ENCODE measurements around the gene HOXB2.
"Not testable (repeated sequence)": the region's sequence is repeated elsewhere in the genome, so short reads cannot be mapped to it uniquely, and the experiment has no call there.

The HOXB2 gene

DNA sequence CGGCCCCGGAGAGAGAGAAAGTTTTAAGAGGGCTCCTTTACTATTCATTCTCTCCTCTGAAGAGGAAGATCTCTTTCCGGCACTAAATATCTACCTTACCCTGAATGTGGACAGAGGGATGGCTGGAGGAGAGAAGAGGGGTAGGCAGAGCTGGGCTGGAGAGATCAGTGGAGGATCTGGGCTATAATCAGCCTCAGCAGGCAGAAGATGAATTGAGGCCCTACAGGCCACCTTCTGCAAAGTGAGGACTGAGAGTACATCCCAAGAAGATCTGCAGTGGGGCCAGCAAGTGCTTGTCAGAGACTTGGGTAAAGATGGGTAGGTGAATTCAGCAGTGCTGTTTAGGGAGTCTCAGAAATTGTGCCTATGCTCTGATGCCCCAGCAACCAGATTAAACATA is 7.6 kb downstream of the HOXB2 start:
- no peaks in the 10 kb centered on the region for H3K9me3 ChIP-seq (ENCODE audit: control insufficient read depth, insufficient read depth, low read depth, low read length)
- POLR2A ChIA-PET: no interaction called here
- H3K27ac ChIP-seq (ENCODE audit: extremely low read depth, low read depth, low read length): no peak overlapping the region
- H3K36me3 ChIP-seq (ENCODE audit: control insufficient read depth in 2 of 2, insufficient read depth in 1 of 2, low read length in 2 of 2): peaks cover 2 to 5% of the 10 kb centered on the region in 2 experiments; a peak in 2 of 3 replicates
- CTCF ChIA-PET: interaction anchor here (0.6 kb wide), 1 partner anchor 14 kb away, joined by 3 read pairs; no protein-coding TSS in a partner anchor
- no peak overlapping the region for H3K4me3 ChIP-seq (ENCODE audit: low read depth, low read length)
- TF ChIP-seq ZSCAN30 (tag by site-specific recombination; IDR thresholded peaks at IDR 0.05) (no peak), ATF2 (tag by site-specific recombination; IDR thresholded peaks at IDR 0.05; ENCODE audit: low read depth) (no peak), PRDM1 (tag by site-specific recombination; IDR thresholded peaks at IDR 0.05) (no peak), ZBTB49 (tag by site-specific recombination; IDR thresholded peaks at IDR 0.05; ENCODE audit: low read depth) (no peak), ZIC2 (tag by site-specific recombination; IDR thresholded peaks at IDR 0.05) (no peak)
- TF ChIP-seq, protein P1, sequence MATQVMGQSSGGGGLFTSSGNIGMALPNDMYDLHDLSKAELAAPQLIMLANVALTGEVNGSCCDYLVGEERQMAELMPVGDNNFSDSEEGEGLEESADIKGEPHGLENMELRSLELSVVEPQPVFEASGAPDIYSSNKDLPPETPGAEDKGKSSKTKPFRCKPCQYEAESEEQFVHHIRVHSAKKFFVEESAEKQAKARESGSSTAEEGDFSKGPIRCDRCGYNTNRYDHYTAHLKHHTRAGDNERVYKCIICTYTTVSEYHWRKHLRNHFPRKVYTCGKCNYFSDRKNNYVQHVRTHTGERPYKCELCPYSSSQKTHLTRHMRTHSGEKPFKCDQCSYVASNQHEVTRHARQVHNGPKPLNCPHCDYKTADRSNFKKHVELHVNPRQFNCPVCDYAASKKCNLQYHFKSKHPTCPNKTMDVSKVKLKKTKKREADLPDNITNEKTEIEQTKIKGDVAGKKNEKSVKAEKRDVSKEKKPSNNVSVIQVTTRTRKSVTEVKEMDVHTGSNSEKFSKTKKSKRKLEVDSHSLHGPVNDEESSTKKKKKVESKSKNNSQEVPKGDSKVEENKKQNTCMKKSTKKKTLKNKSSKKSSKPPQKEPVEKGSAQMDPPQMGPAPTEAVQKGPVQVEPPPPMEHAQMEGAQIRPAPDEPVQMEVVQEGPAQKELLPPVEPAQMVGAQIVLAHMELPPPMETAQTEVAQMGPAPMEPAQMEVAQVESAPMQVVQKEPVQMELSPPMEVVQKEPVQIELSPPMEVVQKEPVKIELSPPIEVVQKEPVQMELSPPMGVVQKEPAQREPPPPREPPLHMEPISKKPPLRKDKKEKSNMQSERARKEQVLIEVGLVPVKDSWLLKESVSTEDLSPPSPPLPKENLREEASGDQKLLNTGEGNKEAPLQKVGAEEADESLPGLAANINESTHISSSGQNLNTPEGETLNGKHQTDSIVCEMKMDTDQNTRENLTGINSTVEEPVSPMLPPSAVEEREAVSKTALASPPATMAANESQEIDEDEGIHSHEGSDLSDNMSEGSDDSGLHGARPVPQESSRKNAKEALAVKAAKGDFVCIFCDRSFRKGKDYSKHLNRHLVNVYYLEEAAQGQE (tag by site-specific recombination; IDR thresholded peaks at IDR 0.05): no peak
- TF ChIP-seq, protein P2, sequence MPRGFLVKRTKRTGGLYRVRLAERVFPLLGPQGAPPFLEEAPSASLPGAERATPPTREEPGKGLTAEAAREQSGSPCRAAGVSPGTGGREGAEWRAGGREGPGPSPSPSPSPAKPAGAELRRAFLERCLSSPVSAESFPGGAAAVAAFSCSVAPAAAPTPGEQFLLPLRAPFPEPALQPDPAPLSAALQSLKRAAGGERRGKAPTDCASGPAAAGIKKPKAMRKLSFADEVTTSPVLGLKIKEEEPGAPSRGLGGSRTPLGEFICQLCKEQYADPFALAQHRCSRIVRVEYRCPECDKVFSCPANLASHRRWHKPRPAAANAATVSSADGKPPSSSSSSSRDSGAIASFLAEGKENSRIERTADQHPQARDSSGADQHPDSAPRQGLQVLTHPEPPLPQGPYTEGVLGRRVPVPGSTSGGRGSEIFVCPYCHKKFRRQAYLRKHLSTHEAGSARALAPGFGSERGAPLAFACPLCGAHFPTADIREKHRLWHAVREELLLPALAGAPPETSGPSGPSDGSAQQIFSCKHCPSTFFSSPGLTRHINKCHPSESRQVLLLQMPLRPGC (tag by site-specific recombination; IDR thresholded peaks at IDR 0.05): no peak
- TF ChIP-seq, protein P3, sequence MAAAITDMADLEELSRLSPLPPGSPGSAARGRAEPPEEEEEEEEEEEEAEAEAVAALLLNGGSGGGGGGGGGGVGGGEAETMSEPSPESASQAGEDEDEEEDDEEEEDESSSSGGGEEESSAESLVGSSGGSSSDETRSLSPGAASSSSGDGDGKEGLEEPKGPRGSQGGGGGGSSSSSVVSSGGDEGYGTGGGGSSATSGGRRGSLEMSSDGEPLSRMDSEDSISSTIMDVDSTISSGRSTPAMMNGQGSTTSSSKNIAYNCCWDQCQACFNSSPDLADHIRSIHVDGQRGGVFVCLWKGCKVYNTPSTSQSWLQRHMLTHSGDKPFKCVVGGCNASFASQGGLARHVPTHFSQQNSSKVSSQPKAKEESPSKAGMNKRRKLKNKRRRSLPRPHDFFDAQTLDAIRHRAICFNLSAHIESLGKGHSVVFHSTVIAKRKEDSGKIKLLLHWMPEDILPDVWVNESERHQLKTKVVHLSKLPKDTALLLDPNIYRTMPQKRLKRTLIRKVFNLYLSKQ (tag by site-specific recombination; IDR thresholded peaks at IDR 0.05; ENCODE audit: borderline replicate concordance): no peak
- TF ChIP-seq, protein P4, sequence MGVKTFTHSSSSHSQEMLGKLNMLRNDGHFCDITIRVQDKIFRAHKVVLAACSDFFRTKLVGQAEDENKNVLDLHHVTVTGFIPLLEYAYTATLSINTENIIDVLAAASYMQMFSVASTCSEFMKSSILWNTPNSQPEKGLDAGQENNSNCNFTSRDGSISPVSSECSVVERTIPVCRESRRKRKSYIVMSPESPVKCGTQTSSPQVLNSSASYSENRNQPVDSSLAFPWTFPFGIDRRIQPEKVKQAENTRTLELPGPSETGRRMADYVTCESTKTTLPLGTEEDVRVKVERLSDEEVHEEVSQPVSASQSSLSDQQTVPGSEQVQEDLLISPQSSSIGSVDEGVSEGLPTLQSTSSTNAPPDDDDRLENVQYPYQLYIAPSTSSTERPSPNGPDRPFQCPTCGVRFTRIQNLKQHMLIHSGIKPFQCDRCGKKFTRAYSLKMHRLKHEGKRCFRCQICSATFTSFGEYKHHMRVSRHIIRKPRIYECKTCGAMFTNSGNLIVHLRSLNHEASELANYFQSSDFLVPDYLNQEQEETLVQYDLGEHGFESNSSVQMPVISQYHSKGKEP (tag by site-specific recombination; IDR thresholded peaks at IDR 0.05): no peak
- TF ChIP-seq, protein P5, sequence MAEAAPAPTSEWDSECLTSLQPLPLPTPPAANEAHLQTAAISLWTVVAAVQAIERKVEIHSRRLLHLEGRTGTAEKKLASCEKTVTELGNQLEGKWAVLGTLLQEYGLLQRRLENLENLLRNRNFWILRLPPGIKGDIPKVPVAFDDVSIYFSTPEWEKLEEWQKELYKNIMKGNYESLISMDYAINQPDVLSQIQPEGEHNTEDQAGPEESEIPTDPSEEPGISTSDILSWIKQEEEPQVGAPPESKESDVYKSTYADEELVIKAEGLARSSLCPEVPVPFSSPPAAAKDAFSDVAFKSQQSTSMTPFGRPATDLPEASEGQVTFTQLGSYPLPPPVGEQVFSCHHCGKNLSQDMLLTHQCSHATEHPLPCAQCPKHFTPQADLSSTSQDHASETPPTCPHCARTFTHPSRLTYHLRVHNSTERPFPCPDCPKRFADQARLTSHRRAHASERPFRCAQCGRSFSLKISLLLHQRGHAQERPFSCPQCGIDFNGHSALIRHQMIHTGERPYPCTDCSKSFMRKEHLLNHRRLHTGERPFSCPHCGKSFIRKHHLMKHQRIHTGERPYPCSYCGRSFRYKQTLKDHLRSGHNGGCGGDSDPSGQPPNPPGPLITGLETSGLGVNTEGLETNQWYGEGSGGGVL (tag by site-specific recombination; IDR thresholded peaks at IDR 0.05): no peak
- peaks cover 9% of the 10 kb centered on the region for H3K4me1 ChIP-seq (ENCODE audit: control insufficient read depth, insufficient read depth, low read length)

GRCh38 chr17:48535793-48536559 is 8.9 kb downstream of the HOXB2 start:
- not testable (repeated sequence) for H3K9me3 ChIP-seq (ENCODE audit: control insufficient read depth, insufficient read depth, low read depth, low read length); H3K36me3 ChIP-seq (ENCODE audit: control insufficient read depth in 2 of 2, insufficient read depth in 1 of 2, low read length in 2 of 2); H3K4me3 ChIP-seq (ENCODE audit: low read depth, low read length); H3K27ac ChIP-seq (ENCODE audit: extremely low read depth, low read depth, low read length); H3K4me1 ChIP-seq (ENCODE audit: control insufficient read depth, insufficient read depth, low read length)
- ChIA-PET POLR2A (interaction anchor here (0.7 kb wide), 1 partner anchor 118 kb away, joined by 4 read pairs; no protein-coding TSS in a partner anchor), CTCF (interaction anchor here (0.6 to 1.7 kb wide), 4 partner anchors 13 to 61 kb away, joined by 3 to 4 read pairs (median 4); no protein-coding TSS in a partner anchor)
